IPS-NIHi7 (cell line): ENCODE data around the gene ANKH.
"Not testable (repeated sequence)": the region's sequence is repeated elsewhere in the genome, so short reads cannot be mapped to it uniquely, and the experiment has no call there.

Source experiments
- DNase-seq: peaks from one replicate; pipeline ENCODE4 v3.0.0; 2012; ENCODE audit warnings: mixed read lengths; ENCODE audit errors: extremely low spot score

The ANKH gene

GRCh38 chr5:14826714-14827113, 44.9 kb downstream of the ANKH start:
- no peak for DNase-seq

DNA sequence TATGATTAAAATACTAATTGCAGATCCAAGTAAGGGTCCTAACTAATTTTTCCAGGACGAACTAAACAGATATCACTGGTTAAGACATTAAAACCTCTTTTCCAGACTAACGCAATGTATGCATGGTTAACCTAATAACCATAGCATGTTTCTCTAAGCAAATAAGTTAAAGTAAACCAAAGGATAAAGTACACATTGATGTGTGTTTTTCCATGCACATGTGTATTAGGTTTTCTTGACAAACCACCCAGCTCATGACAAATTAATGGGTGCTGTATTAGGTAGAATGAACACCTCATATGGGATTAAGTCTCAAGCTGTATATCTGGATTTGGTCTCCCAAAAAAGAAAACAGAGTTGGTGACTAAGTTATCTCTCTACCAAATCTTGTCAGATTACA, 45.6 kb downstream of the ANKH start:
- no peak for DNase-seq

DNA sequence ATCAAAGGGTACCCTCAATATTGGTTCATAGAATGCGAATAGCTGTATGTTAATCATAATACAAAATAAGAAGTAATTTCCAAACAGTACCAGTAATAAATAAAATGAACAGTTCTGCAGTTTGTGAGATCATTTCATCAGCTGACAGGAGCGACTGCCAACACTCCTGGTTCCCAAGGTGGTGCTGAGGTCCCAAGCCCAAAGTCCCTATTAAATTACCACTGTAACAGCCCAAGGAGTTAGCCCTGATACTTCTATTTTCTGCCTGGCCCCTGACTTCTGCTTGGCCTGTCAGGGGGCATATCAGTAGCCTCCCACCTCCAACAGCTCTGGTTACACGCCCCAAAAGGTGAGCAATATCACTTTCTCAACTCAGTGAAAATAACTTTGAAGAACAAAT, 47.1 kb downstream of the ANKH start:
- DNase-seq = no peak

DNA sequence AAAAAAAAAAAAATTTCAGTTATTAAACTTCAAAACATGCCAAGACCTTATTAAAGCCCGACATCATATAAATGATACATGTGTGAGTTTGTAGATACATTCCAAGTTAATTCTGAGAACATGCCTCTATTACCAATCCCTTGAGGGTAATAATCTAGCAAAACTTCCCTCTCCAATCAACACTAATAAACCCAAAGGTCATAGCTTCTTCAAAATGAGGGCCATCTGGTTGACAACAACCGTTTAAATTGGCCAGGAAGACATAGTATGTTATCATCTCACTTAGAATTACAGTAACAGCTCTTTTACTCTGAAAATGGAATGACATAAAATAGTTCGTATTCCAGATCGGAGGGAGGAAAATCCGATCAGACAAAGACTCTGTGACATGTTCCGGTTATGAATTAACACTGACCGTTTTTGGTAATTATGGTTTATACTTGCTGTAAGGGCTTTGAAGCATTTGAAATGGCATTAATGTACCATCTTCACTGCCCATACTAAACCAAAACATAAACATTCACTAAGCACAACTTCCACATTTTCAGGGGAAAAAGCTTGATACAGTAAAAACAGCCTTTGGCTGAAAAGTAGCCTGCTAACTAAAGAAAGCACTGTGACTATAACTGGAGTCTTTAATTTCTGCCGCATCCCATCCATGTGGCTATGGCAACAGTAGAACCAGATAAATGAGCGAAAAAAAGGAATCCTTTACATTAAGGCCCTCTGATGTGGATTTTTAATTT, 50.3 kb downstream of the ANKH start:
- DNase-seq = no peak

GRCh38 chr5:14818931-14819790, 52.4 kb downstream of the ANKH start:
- no peak for DNase-seq

GRCh38 chr5:14817762-14818136, 53.8 kb downstream of the ANKH start:
- not testable (repeated sequence) for DNase-seq

GRCh38 chr5:14816999-14817761, 54.4 kb downstream of the ANKH start:
- no peak for DNase-seq

GRCh38 chr5:14816374-14816998, 55.1 kb downstream of the ANKH start:
- DNase-seq = no peak

DNA sequence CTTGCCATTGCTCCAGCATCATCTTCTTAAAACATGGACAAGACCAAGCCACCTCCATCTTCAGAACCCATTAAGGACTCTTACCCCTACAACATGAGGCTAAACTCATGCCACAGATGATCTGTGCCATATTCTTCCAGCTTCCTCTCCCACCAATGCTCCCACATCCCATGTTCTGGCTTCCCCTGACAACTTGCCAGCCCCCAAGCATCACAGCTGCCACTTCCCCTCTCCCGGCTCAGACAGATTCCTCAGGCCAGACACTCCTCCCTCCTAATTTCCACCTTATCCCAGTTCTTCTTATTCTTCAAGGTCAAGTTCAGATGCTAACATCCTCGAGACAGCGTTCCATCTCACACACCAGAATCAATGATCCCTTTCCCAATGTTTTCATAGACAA, 57.8 kb downstream of the ANKH start:
- no peak for DNase-seq

DNA sequence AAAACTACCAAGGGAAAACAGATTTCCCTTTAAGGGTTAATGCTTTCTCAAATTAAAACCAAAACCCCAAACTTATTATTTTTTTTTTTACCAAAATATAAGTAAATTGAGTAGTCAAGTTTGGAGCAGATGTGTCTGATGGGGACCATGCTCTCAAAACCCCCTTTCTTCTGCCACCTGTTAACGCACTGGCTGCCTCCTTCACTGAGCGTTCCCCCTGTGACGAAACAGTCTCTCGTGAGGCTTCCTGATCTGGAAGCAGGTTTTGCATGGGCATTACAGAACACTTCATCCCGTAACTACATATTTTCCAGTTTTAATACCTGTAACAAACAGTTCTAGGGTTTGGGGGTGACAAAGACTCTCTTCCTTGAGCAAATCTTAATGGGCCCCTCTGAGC, 59.4 kb downstream of the ANKH start:
- DNase-seq = no peak

DNA sequence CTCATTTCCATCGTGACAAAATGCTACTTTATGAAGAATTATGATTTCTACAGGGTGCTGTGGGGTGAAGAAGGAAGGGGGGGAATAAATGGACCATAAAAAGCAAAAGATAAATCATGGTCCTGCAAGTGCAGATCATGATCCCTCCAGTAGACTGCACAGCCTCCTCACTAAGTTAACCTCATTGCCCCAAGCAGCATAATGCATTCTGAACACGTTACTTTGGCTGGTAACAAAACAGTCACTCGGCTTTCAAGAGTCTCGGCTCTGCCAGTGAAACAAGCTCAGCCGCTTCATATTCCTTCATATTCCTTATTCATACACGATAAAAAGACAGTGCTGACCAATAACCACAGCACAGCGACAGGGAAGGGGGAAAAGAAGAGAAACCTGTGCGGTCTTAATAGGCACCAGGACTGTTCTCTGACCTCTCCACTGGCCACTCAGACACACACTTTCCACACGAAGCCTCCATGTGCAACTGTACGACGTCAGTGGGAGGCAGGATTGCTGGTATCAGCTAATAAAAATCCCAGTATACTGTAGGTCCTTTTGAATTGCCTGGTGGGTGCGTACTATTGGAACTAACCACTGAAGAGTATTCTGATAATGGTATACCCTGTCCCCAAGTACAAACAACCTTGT, 60.5 kb downstream of the ANKH start:
- no peak for DNase-seq

DNA sequence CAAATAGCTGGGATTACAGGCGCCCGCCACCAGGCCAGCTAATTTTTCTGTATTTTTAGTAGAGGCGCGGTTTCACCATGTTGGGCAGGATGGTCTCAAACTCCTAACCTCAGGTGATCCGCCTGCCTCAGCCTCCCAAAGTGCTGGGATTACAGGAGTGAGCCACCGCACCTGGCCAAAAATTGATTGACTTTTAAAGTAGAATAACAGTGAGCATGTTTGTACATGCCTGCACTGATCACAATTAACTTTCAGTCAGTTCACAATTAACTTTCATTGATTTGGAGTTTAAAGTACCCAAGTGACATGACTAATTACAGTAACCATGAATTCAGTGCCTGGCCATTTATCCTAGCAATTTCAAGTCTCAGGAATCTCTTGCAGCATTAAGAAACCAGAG, 61.3 kb downstream of the ANKH start:
- no peak for DNase-seq

DNA sequence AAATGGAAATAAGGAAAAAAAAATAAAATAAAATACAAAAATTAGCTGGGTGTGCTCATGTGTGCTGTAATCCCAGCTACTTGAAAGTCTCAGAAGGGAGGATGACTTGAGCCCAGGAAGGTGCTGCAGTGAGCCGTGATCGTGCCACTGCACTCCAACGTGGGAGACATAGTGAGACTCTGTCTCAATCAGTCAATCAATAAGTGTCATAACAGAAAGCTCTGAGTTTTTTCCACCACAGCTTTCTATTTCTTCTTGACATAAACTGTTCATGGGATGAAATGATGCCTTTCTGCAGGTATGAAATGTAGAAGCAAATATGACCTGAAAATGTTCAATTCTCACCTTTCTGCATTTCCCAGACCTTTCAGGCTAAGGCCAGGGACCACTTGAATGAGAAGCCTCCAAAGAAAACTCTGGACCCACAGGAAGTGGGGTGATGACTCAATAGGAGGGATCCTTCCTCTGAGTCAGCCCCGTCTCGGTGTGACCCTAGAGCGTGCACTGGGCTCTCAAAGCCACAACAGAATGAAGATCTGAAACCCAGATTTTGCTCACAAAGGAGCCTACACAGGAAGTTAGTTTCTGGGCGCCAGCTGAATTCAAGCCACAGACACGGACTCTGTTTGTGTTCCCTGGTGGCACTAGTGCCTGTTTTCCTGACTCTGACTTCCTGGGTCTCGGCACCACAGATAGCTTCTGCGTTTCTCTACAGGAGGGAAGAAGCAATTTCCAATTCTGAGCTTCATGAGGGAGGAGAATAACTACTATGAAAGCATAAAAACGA, 62.0 kb downstream of the ANKH start:
- DNase-seq = no peak

DNA sequence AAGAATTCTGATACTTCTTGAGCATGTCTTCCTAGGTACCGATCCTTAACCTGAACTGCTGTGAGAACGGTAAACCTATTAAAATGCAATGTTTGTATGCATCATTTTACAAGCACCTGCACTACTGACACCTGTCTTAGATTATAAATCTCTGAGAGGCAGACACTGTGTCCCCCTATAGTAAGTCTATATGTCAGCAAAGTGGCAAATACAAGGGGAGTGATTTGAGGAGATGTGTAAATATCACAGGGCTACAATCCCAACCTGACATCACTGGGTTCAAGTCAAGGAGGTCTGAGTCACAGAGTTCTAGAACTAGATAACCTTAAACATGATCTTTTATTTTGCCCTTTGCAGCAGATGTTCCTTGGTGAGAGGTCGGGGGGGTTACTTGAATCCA, 64.1 kb downstream of the ANKH start:
- no peak for DNase-seq

DNA sequence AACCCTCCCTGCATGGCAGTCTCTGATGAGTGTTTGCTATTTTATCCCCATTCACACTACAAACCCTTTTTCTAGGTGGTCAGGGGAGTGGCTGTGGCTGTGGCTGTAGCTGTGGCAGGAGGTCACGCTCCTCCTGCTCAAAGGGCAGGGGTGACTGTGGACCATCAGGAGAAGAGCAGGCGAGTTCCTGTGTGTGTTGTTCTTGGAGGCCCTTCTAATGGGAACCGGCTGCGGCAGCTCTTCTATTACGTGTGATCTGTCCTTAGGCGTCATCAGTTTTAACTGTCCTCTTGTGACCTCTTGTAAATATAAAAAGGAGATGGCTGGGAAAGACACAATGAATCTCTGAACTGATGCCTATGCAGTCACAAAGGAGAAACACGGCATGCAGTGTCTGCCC, 65.1 kb downstream of the ANKH start:
- no peak for DNase-seq

- no peak for DNase-seq
These were observed 69.0 kb downstream of the ANKH start for GRCh38 chr5:14802541-14802940.

GRCh38 chr5:14801792-14802191, 69.8 kb downstream of the ANKH start:
- DNase-seq = no peak

DNA sequence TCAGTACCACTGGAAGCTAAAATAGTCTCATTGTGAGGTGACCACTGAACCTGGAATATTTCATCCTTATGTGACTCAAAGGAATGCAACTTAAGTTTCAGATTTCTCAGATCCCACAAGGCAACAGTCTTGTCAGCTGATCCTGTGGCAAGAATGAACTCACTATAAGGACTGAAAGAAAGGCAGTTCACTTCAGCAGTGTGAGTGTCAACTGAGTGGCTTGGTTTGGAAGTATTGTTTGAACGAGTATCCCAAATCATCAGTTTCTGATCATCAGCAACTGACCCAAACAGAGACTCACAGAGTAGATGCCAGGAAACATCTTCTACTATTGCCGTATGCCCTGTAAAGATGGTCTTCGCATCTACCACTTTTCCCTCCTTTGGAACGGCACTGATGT, 74.2 kb downstream of the ANKH start:
- not testable (repeated sequence) for DNase-seq

DNA sequence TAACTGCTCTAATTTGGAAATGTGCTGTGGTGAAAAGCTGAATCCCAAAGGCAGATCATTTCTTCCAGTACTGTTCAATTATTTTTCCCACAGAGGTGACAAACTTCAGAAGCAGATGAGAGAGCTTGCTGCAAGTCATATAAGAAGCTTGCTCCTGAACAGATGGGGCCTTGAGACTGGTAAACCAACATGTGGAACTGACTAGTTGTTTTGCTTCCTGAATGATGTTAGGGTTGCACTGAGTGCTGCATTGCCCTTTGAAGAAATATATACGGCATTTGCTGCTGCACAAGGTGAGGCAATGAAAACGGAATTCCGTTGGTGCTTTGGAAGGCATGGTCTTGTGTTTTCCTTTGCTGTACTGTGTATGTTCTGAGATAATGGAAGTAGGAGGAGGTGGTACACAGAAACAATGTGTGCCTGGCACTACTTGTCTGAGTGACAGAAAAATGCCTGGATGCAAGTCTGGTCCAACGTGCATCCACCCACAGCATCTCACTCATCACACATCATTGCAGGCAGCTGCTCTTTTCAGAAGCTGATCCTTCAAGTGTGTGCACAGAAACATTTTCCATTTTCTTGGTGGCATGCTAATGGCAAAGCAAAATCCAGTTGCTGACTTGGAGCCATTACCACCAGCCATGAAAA, 76.9 kb downstream of the ANKH start:
- DNase-seq = no peak

GRCh38 chr5:14793851-14794250, 77.7 kb downstream of the ANKH start:
- DNase-seq = no peak
